Uterus (tissue), 2 donors: ENCODE data around the gene CPSF3.

Experiments
- CTCF ChIP-seq, 4 experiments: fragments of 200-600 bp in 2 of 4; fragments of 450-650 bp in 2 of 4; sonication (generic) in 2 of 4; IDR thresholded peaks; one replicate each; pipeline ENCODE4 v1.5.1; 2016 to 2019; ENCODE audit warnings: antibody characterized with exemption in 4 of 4, mild to moderate bottlenecking in 2 of 4, moderate library complexity in 1 of 4
- POLR2A ChIP-seq, 2 donors: fragments of 450-650 bp; IDR thresholded peaks; one replicate each; pipeline ENCODE4 v1.6.1; 2016; ENCODE audit warnings: antibody characterized with exemption in 2 of 2, mild to moderate bottlenecking in 1 of 2, moderate library complexity in 1 of 2

GRCh38 chr2:9434489-9434888, 11.0 kb downstream of the CPSF3 start:
- TF ChIP-seq CTCF (IDR thresholded peaks at IDR 0.05), result no peak
- TF ChIP-seq POLR2A (IDR thresholded peaks at IDR 0.05), result no peak
